Retinal pigment epithelial cell (primary cell): ENCODE measurements around the gene ZNF536.

Experiments
- DNase-seq: peaks from one replicate; pipeline ENCODE4 v3.0.0-alpha.2; 2010; ENCODE audit warnings: low read depth
- H3K4me3 ChIP-seq: 2 replicates; pipeline ENCODE4 v1.5.1; 2011; ENCODE audit warnings: mild to moderate bottlenecking, low read length, control low read depth, moderate library complexity
- CTCF ChIP-seq: conservative IDR thresholded peaks from 2 replicates; pipeline ENCODE4 v1.5.1; 2011; ENCODE audit warnings: low read depth, low read length, control low read depth, inconsistent platforms

ZNF536 gene

GRCh38 chr19:30327331-30327730 is 44.9 kb upstream of the ZNF536 start:
- no peak for DNase-seq
- H3K4me3 ChIP-seq: no peak overlapping the region
- no peak for TF ChIP-seq CTCF

- no peak overlapping the region for H3K4me3 ChIP-seq
- DNase-seq: no peak
- TF ChIP-seq CTCF: no peak
Observed at GRCh38 chr19:30328096-30328495, 44.1 kb upstream of the ZNF536 start.

- TF ChIP-seq CTCF: no peak
- H3K4me3 ChIP-seq: no peak overlapping the region
- DNase-seq: no peak
Observed at GRCh38 chr19:30330266-30330665, 41.9 kb upstream of the ZNF536 start.

- H3K4me3 ChIP-seq: no peak overlapping the region
- no peak for TF ChIP-seq CTCF
- no peak for DNase-seq
Observed at GRCh38 chr19:30332445-30333234, 39.5 kb upstream of the ZNF536 start.

GRCh38 chr19:30333291-30334065 is 38.7 kb upstream of the ZNF536 start:
- no peak for TF ChIP-seq CTCF
- no peak for DNase-seq
- H3K4me3 ChIP-seq: no peak overlapping the region

- no peak for TF ChIP-seq CTCF
- H3K4me3 ChIP-seq: no peak overlapping the region
- no peak for DNase-seq
Observed at GRCh38 chr19:30334841-30335240, 37.3 kb upstream of the ZNF536 start.
